ENCODE measurements around the gene LRRN3.

Gene LRRN3

GRCh38 chr7:111173528-111173927 is 82.6 kb downstream of the LRRN3 start:
- no peak for DNase-seq

- no peak for DNase-seq
Measured at GRCh38 chr7:111173990-111174389, 83.1 kb downstream of the LRRN3 start.

GRCh38 chr7:111174510-111174909 is 83.6 kb downstream of the LRRN3 start:
- no peak for DNase-seq
